ENCODE data around the gene RXRA.
A peak's percentile ranks its signal among the peaks of the same experiment; 100 is the strongest.

RXRA gene

GRCh38 chr9:134325813-134326723, at the start of gene RXRA:
TSS of gene RXRA (plus strand) at chr9:134326455. CDS start at chr9:134326632, 177 bp downstream.
- peak; percentile 86 for DNase-seq

GRCh38 chr9:134278286-134278685, 48.0 kb upstream of the RXRA start:
- no peak for DNase-seq

- DNase-seq = no peak
Measured at GRCh38 chr9:134278974-134279640, 47.1 kb upstream of the RXRA start.

GRCh38 chr9:134282138-134282650, 44.1 kb upstream of the RXRA start:
- DNase-seq = no peak

GRCh38 chr9:134283111-134283515, 43.1 kb upstream of the RXRA start:
- no peak for DNase-seq

GRCh38 chr9:134283692-134284265, 42.5 kb upstream of the RXRA start:
- DNase-seq = no peak

GRCh38 chr9:134284273-134284672, 42.0 kb upstream of the RXRA start:
- no peak for DNase-seq

GRCh38 chr9:134284741-134285140, 41.5 kb upstream of the RXRA start:
- DNase-seq = no peak

GRCh38 chr9:134285215-134285845, 40.9 kb upstream of the RXRA start:
- DNase-seq = no peak

GRCh38 chr9:134286471-134287245, 39.6 kb upstream of the RXRA start:
- DNase-seq = peak; percentile 66

GRCh38 chr9:134287591-134288491, 38.4 kb upstream of the RXRA start:
- DNase-seq = peak; percentile 54

GRCh38 chr9:134288746-134289145, 37.5 kb upstream of the RXRA start:
- DNase-seq = no peak

GRCh38 chr9:134289241-134289875, 36.9 kb upstream of the RXRA start:
- no peak for DNase-seq

GRCh38 chr9:134290603-134291451, 35.4 kb upstream of the RXRA start:
- no peak for DNase-seq

- DNase-seq = no peak
Measured at GRCh38 chr9:134291452-134291881, 34.8 kb upstream of the RXRA start.

- no peak for DNase-seq
Measured at GRCh38 chr9:134291961-134292871, 34.0 kb upstream of the RXRA start.

- no peak for DNase-seq
Measured at GRCh38 chr9:134293031-134293521, 33.2 kb upstream of the RXRA start.

GRCh38 chr9:134293611-134294152, 32.6 kb upstream of the RXRA start:
- DNase-seq = peak; percentile 39
